Natural killer cell treated with Interleukin-12 subunit alpha and Interleukin-12 subunit beta and Interleukin-15 and Interleukin-18, amount 100 ng/mL, for 72 hours (primary cell): Measurements from ENCODE around the gene UGT1A9. TPM values are rescaled to one million over a fixed set of nuclear protein-coding genes. Genes with fewer than 3 reads are reported as not detected.

Experiments
- ATAC-seq, 2 donors: fragments of 150-1000 bp; cut with Tn5 transposase in 1 of 2; sonication (Bioruptor Pico), chemical (Tn5 transposase) in 1 of 2; 2 replicates each; pipeline ENCODE4 v1.10.0; 2021
- DNase-seq: peaks from one replicate; pipeline ENCODE4 v3.0.0; 2022; ENCODE audit warnings: low spot score
- H3K27ac Mint-ChIP-seq, 2 donors: 1 replicate in 1 of 2; 2 replicates in 1 of 2; pipeline ENCODE4 v1.8.0; 2022; ENCODE audit warnings: mixed read lengths in 2 of 2, mild to moderate bottlenecking in 1 of 2, moderate library complexity in 1 of 2
- H3K27me3 Mint-ChIP-seq, 2 donors: 1 replicate in 1 of 2; 2 replicates in 1 of 2; pipeline ENCODE4 v1.8.0; 2022; ENCODE audit warnings: mixed read lengths in 2 of 2
- H3K36me3 Mint-ChIP-seq: one replicate; pipeline ENCODE4 v1.8.0; 2022; ENCODE audit warnings: mixed read lengths
- H3K4me1 Mint-ChIP-seq, 2 donors: 1 replicate in 1 of 2; 2 replicates in 1 of 2; pipeline ENCODE4 v1.8.0; 2022; ENCODE audit warnings: low read depth in 2 of 2, mixed read lengths in 2 of 2, mild to moderate bottlenecking in 1 of 2
- H3K4me3 Mint-ChIP-seq: one replicate; pipeline ENCODE4 v1.8.0; 2022; ENCODE audit warnings: mixed read lengths
- H3K9me3 Mint-ChIP-seq: 2 replicates; pipeline ENCODE4 v1.8.0; 2022; ENCODE audit warnings: mixed read lengths
- total RNA-seq, 2 donors: library from RNA; stranded (reverse); gene quantifications; one replicate each; pipeline ENCODE4 v1.2.3, GENCODE V29; 2022

Gene UGT1A9
- total RNA-seq, 2 donors from 2014 or later = not detected

GRCh38 chr2:233663911-233664310 lies 7.8 kb upstream of the UGT1A9 start:
- Mint-ChIP-seq H3K27me3 (peaks cover 23 to 51% of the 10 kb centered on the region in 2 donors), H3K36me3 (no peaks in the 10 kb centered on the region), H3K27ac (no peak overlapping the region), H3K4me1 (no peaks in the 10 kb centered on the region), H3K4me3 (no peak overlapping the region), H3K9me3 (no peaks in the 10 kb centered on the region)
- DNase-seq (no peak), ATAC-seq (no peak)

GRCh38 chr2:233668605-233669260 lies 3.0 kb upstream of the UGT1A9 start:
- ATAC-seq (no peak), DNase-seq (no peak)
- H3K27me3 Mint-ChIP-seq = peaks cover 8 to 52% of the 10 kb centered on the region in 2 donors
- H3K9me3 Mint-ChIP-seq = no peaks in the 10 kb centered on the region
- H3K4me3 Mint-ChIP-seq = no peak overlapping the region
- H3K36me3 Mint-ChIP-seq = no peaks in the 10 kb centered on the region
- H3K27ac Mint-ChIP-seq = no peak overlapping the region
- H3K4me1 Mint-ChIP-seq = no peaks in the 10 kb centered on the region

GRCh38 chr2:233672886-233673285 lies 1.2 kb downstream of the UGT1A9 start:
- DNase-seq (no peak), ATAC-seq (no peak)
- Mint-ChIP-seq H3K36me3 (no peaks in the 10 kb centered on the region), H3K27ac (no peak overlapping the region), H3K4me1 (no peaks in the 10 kb centered on the region), H3K27me3 (peaks cover 22 to 53% of the 10 kb centered on the region in 2 donors), H3K4me3 (no peak overlapping the region), H3K9me3 (no peaks in the 10 kb centered on the region)

GRCh38 chr2:233673896-233674295 lies 2.2 kb downstream of the UGT1A9 start:
- H3K4me1 Mint-ChIP-seq = no peaks in the 10 kb centered on the region
- no peak overlapping the region for H3K27ac Mint-ChIP-seq
- H3K9me3 Mint-ChIP-seq = no peaks in the 10 kb centered on the region
- ATAC-seq (no peak), DNase-seq (no peak)
- H3K4me3 Mint-ChIP-seq = no peak overlapping the region
- peaks cover 24 to 55% of the 10 kb centered on the region in 2 donors for H3K27me3 Mint-ChIP-seq
- H3K36me3 Mint-ChIP-seq = no peaks in the 10 kb centered on the region

- no peaks in the 10 kb centered on the region for H3K36me3 Mint-ChIP-seq
- DNase-seq = no peak
- H3K27me3 Mint-ChIP-seq = peaks cover 24 to 55% of the 10 kb centered on the region in 2 donors
These were observed 2.6 kb downstream of the UGT1A9 start for GRCh38 chr2:233674314-233674713.

GRCh38 chr2:233674995-233675394 lies 3.3 kb downstream of the UGT1A9 start:
- H3K36me3 Mint-ChIP-seq = no peaks in the 10 kb centered on the region
- DNase-seq (no peak), ATAC-seq (no peak)
- H3K27me3 Mint-ChIP-seq = peaks cover 28 to 56% of the 10 kb centered on the region in 2 donors
- no peaks in the 10 kb centered on the region for H3K9me3 Mint-ChIP-seq
- no peak overlapping the region for H3K27ac Mint-ChIP-seq
- no peak overlapping the region for H3K4me3 Mint-ChIP-seq
- H3K4me1 Mint-ChIP-seq = no peaks in the 10 kb centered on the region

More at GRCh38 chr2:233674314-233674713, 2.6 kb downstream of the UGT1A9 start:
- Mint-ChIP-seq H3K4me3 (no peak overlapping the region), H3K27ac (no peak overlapping the region), H3K9me3 (no peaks in the 10 kb centered on the region), H3K4me1 (no peaks in the 10 kb centered on the region)
- ATAC-seq = no peak

GRCh38 chr2:233676046-233676445 lies 4.3 kb downstream of the UGT1A9 start:
- no peak for ATAC-seq
- H3K27me3 Mint-ChIP-seq = peaks cover 27 to 48% of the 10 kb centered on the region in 2 donors
- no peak for DNase-seq
- no peak overlapping the region for H3K4me3 Mint-ChIP-seq
- no peaks in the 10 kb centered on the region for H3K36me3 Mint-ChIP-seq
- no peak overlapping the region for H3K27ac Mint-ChIP-seq
- no peaks in the 10 kb centered on the region for H3K9me3 Mint-ChIP-seq
- no peaks in the 10 kb centered on the region for H3K4me1 Mint-ChIP-seq

GRCh38 chr2:233679196-233679595 lies 7.5 kb downstream of the UGT1A9 start:
- ATAC-seq (no peak), DNase-seq (no peak)
- H3K9me3 Mint-ChIP-seq = no peaks in the 10 kb centered on the region
- no peaks in the 10 kb centered on the region for H3K4me1 Mint-ChIP-seq
- no peak overlapping the region for H3K4me3 Mint-ChIP-seq
- no peak overlapping the region for H3K27ac Mint-ChIP-seq
- peaks cover 32 to 43% of the 10 kb centered on the region in 2 donors for H3K27me3 Mint-ChIP-seq
- no peaks in the 10 kb centered on the region for H3K36me3 Mint-ChIP-seq

GRCh38 chr2:233680361-233681045 lies 8.8 kb downstream of the UGT1A9 start:
- H3K4me3 Mint-ChIP-seq = no peak overlapping the region
- H3K27ac Mint-ChIP-seq = no peak overlapping the region
- no peaks in the 10 kb centered on the region for H3K4me1 Mint-ChIP-seq
- DNase-seq (no peak), ATAC-seq (no peak)
- H3K9me3 Mint-ChIP-seq = no peaks in the 10 kb centered on the region
- H3K27me3 Mint-ChIP-seq = peaks cover 32 to 43% of the 10 kb centered on the region in 2 donors
- no peaks in the 10 kb centered on the region for H3K36me3 Mint-ChIP-seq

GRCh38 chr2:233681521-233682099 lies 9.9 kb downstream of the UGT1A9 start, which contains the start of gene UGT1A7:
Gene UGT1A7, plus strand, starts transcription at chr2:233681901. Its CDS starts 37 bp downstream, at chr2:233681938.
- Mint-ChIP-seq H3K27me3 (peaks cover 29 to 41% of the 10 kb centered on the region in 2 donors), H3K36me3 (no peaks in the 10 kb centered on the region), H3K9me3 (no peaks in the 10 kb centered on the region), H3K4me1 (no peaks in the 10 kb centered on the region), H3K27ac (no peak within 1 kb of the TSS), H3K4me3 (no peak within 1 kb of the TSS)
- ATAC-seq = no peak
- DNase-seq = no peak

GRCh38 chr2:233684640-233685039 lies 12.9 kb downstream of the UGT1A9 start:
- Mint-ChIP-seq H3K4me1 (no peaks in the 10 kb centered on the region), H3K27ac (no peak overlapping the region), H3K9me3 (no peaks in the 10 kb centered on the region), H3K4me3 (no peak overlapping the region), H3K27me3 (peaks cover 27 to 38% of the 10 kb centered on the region in 2 donors), H3K36me3 (no peaks in the 10 kb centered on the region)
- no peak for ATAC-seq
- no peak for DNase-seq

GRCh38 chr2:233686928-233687327 lies 15.2 kb downstream of the UGT1A9 start:
- ATAC-seq (peak in 1 of 2 donors; percentile 69), DNase-seq (no peak)
- Mint-ChIP-seq H3K27me3 (peaks cover 28 to 45% of the 10 kb centered on the region in 2 donors), H3K27ac (peak overlapping the region in 1 of 2 donors; percentile 47), H3K4me1 (no peaks in the 10 kb centered on the region), H3K9me3 (no peaks in the 10 kb centered on the region), H3K4me3 (no peak overlapping the region), H3K36me3 (no peaks in the 10 kb centered on the region)

GRCh38 chr2:233688341-233688740 lies 16.6 kb downstream of the UGT1A9 start:
- Mint-ChIP-seq H3K27me3 (peaks cover 25 to 52% of the 10 kb centered on the region in 2 donors), H3K4me1 (no peaks in the 10 kb centered on the region), H3K4me3 (no peak overlapping the region), H3K9me3 (no peaks in the 10 kb centered on the region), H3K27ac (no peak overlapping the region), H3K36me3 (no peaks in the 10 kb centered on the region)
- DNase-seq (no peak), ATAC-seq (no peak)

- Mint-ChIP-seq H3K36me3 (no peaks in the 10 kb centered on the region), H3K27me3 (peaks cover 25 to 51% of the 10 kb centered on the region in 2 donors), H3K9me3 (no peaks in the 10 kb centered on the region), H3K4me3 (no peak overlapping the region), H3K4me1 (no peaks in the 10 kb centered on the region), H3K27ac (no peak overlapping the region)
- DNase-seq (no peak), ATAC-seq (peak in 1 of 2 donors; percentile 14)
These were observed 17.3 kb downstream of the UGT1A9 start for GRCh38 chr2:233689031-233689430.
